HCT116 (cell line): ENCODE results near the gene COX6B2. TPM values are rescaled to one million over a fixed set of nuclear protein-coding genes. Genes with fewer than 3 reads are reported as not detected.
"Not testable (repeated sequence)": the region's sequence is repeated elsewhere in the genome, so short reads cannot be mapped to it uniquely, and the experiment has no call there.

Experiments used
- ATAC-seq: fragments of 200-7000 bp; cut with Tn5 transposase; 2 replicates; pipeline ENCODE4 v1.9.1; 2020; ENCODE audit warnings: mild to moderate bottlenecking, moderate library complexity
- BruUV-seq: library from RNA; stranded (reverse); fragments of 400-500 nt; replicated peaks from 2 replicates; lab custom pipeline; 2021; lab: Mats Ljungman, UMichigan
- CTCF ChIA-PET: fragments of 300-600 bp; sonication (Branson Sonifier 250); formaldehyde crosslinking; loops from one replicate; lab custom pipeline; 2021; ENCODE audit warnings: antibody characterized with exemption; lab: Charles Lee
- POLR2A ChIA-PET: fragments of 300-600, 350-600 bp; sonication (Branson Sonifier 250); formaldehyde crosslinking; loops from one replicate; lab custom pipeline; 2021; ENCODE audit warnings: antibody characterized with exemption; lab: Charles Lee
- RAD21 ChIA-PET, 2 experiments: fragments of 300-600 bp; sonication (Branson Sonifier 250); formaldehyde crosslinking; loops; one replicate each; lab custom pipeline; 2023; ENCODE audit warnings: low total read pairs in 2 of 2; ENCODE audit not compliant: uncharacterized antibody in 2 of 2, unreplicated experiment in 2 of 2, low non-redundant PET in 1 of 2; lab: Charles Lee
- DNase-seq: peaks from one replicate; pipeline ENCODE4 v3.0.0-alpha.2; 2010; ENCODE audit warnings: low read depth, low spot score
- H2AFZ ChIP-seq: fragments of 200-600 bp; shearing (Covaris generic), sonication (generic); 2 replicates; pipeline ENCODE4 v1.6.1; 2017; ENCODE audit warnings: low read depth, mixed run types, mixed read lengths, antibody characterized with exemption, low read length; ENCODE audit not compliant: poor library complexity, severe bottlenecking
- H3K27ac ChIP-seq: 2 replicates; pipeline ENCODE4 v1.5.1; 2012; ENCODE audit warnings: low read depth, low read length
- H3K27me3 ChIP-seq: fragments of 200-600 bp; sonication (generic); 2 replicates; pipeline ENCODE4 v1.6.1; 2016; ENCODE audit warnings: mixed run types, low read length, mixed read lengths; ENCODE audit not compliant: insufficient read depth
- H3K36me3 ChIP-seq, 2 experiments: fragments of 200-500 bp in 1 of 2; fragments of 200-600 bp in 1 of 2; sonication (Bioruptor generic) in 1 of 2; sonication (generic) in 1 of 2; 2 replicates each; pipeline versions ENCODE4 v1.5.1 to v1.6.1; 2014 to 2016; ENCODE audit warnings: low read length in 2 of 2, inconsistent platforms in 1 of 2, mixed read lengths in 1 of 2, mixed run types in 1 of 2; ENCODE audit not compliant: insufficient read depth in 2 of 2, control insufficient read depth in 1 of 2
- H3K4me1 ChIP-seq, 2 experiments: fragments of 200-600 bp in 1 of 2; sonication (generic) in 1 of 2; 2 replicates each; pipeline versions ENCODE4 v1.5.1 to v1.6.1; 2012 to 2017; ENCODE audit warnings: low read length in 2 of 2, inconsistent platforms in 1 of 2, mild to moderate bottlenecking in 1 of 2, mixed read lengths in 1 of 2, mixed run types in 1 of 2, moderate library complexity in 1 of 2; ENCODE audit not compliant: insufficient read depth in 2 of 2, control insufficient read depth in 1 of 2
- H3K4me2 ChIP-seq: fragments of 200-600 bp; sonication (generic); 2 replicates; pipeline ENCODE4 v1.6.1; 2017; ENCODE audit warnings: mixed run types, low read length, mixed read lengths
- H3K4me3 ChIP-seq, 2 experiments: fragments of 200-600 bp in 1 of 2; sonication (generic) in 1 of 2; replicated peaks in 1 of 2; 2 replicates each; pipeline ENCODE4 v1.5.1; 2011 to 2016; ENCODE audit warnings: low read length in 2 of 2, control low read depth in 1 of 2, low read depth in 1 of 2, mild to moderate bottlenecking in 1 of 2, mixed read lengths in 1 of 2, mixed run types in 1 of 2
- H3K79me2 ChIP-seq: fragments of 200-600 bp; sonication (generic); 2 replicates; pipeline ENCODE4 v1.6.1; 2017; ENCODE audit warnings: mild to moderate bottlenecking, mixed run types, low read length, moderate library complexity, mixed read lengths; ENCODE audit not compliant: insufficient read depth
- H3K9ac ChIP-seq: fragments of 200-600 bp; sonication (generic); 2 replicates; pipeline ENCODE4 v1.6.1; 2016; ENCODE audit warnings: low read length, mixed read lengths
- H3K9me2 ChIP-seq: fragments of 200-600 bp; sonication (generic), shearing (Covaris generic); 2 replicates; pipeline ENCODE4 v1.6.1; 2017; ENCODE audit warnings: mixed run types, mild to moderate bottlenecking, moderate library complexity; ENCODE audit not compliant: insufficient read depth
- H3K9me3 ChIP-seq, 2 experiments: fragments of 200-500 bp in 1 of 2; fragments of 200-600 bp in 1 of 2; sonication (Bioruptor generic) in 1 of 2; sonication (generic) in 1 of 2; 2 replicates each; pipeline ENCODE4 v1.6.1; 2014 to 2017; ENCODE audit warnings: low read length in 2 of 2, mixed read lengths in 2 of 2, inconsistent platforms in 1 of 2, low read depth in 1 of 2, mild to moderate bottlenecking in 1 of 2, mixed run types in 1 of 2, moderate library complexity in 1 of 2; ENCODE audit not compliant: control insufficient read depth in 1 of 2, insufficient read depth in 1 of 2
- H4K20me1 ChIP-seq: fragments of 200-600 bp; sonication (generic), shearing (Covaris generic); 2 replicates; pipeline ENCODE4 v1.6.1; 2017; ENCODE audit warnings: mixed run types, mild to moderate bottlenecking, moderate library complexity; ENCODE audit not compliant: insufficient read depth
- ATF3 ChIP-seq: IDR thresholded peaks from 2 replicates; pipeline ENCODE4 v1.6.1; 2012
- ZBTB33 ChIP-seq: IDR thresholded peaks from 2 replicates; pipeline ENCODE4 v1.6.1; 2011; ENCODE audit warnings: mild to moderate bottlenecking, low read length, moderate library complexity; ENCODE audit not compliant: insufficient replicate concordance; ENCODE audit errors: extremely low read depth
- intact Hi-C: fragments of 100-400 bp; cut with micrococcal nuclease; formaldehyde crosslinking; loops from 2 replicates; pipeline ENCODE4 v1.10.0; 2022
- total RNA-seq: library from RNA; stranded (reverse); gene quantifications from one replicate; pipeline ENCODE4 v1.2.1, GENCODE V29; 2021; ENCODE audit not compliant: unreplicated experiment

COX6B2 gene
- total RNA-seq, 1 experiment from 2014 or later, result 2.4 TPM

- no peak for TF ChIP-seq ZBTB33
- TF ChIP-seq ATF3, result no peak
Observed at GRCh38 chr19:55402509-55402908, 48.0 kb upstream of the COX6B2 start (continued).

- POLR2A ChIA-PET, result interaction anchor here (0.5 kb wide), 1 partner anchor 242 kb away, joined by 4 read pairs; no protein-coding TSS in a partner anchor
- H2AFZ ChIP-seq, RAD21 ChIA-PET, H3K4me2 ChIP-seq, ATAC-seq, H3K4me3 ChIP-seq, H3K9me3 ChIP-seq, DNase-seq, intact Hi-C loops, CTCF ChIA-PET, H3K27ac ChIP-seq, BruUV-seq, H3K9me2 ChIP-seq, H3K9ac ChIP-seq, H3K27me3 ChIP-seq: not testable (repeated sequence)
- Histone ChIP-seq H4K20me1 (peaks cover 23% of the 10 kb centered on the region; the same call in 1 of the 2 replicates), H3K79me2 (peaks cover 43% of the 10 kb centered on the region), H3K36me3 (peaks cover 41 to 49% of the 10 kb centered on the region in 2 experiments), H3K4me1 (peaks cover 6 to 11% of the 10 kb centered on the region in 2 experiments)
Observed at GRCh38 chr19:55401390-55401789, 46.9 kb upstream of the COX6B2 start.
